Keratinocyte (primary cell): ENCODE results near the gene SH3GLB2. TPM values are rescaled to one million over a fixed set of nuclear protein-coding genes. Genes with fewer than 3 reads are reported as not detected.

Experiments
- DNase-seq: peaks from one replicate; pipeline ENCODE4 v3.0.0-alpha.2; 2011; ENCODE audit warnings: low read depth, missing footprints, low spot score
- FAIRE-seq: peaks from 2 replicates; lab custom pipeline; 2011; peaks lifted over from hg19 to GRCh38; lab: Jason Lieb, UNC
- H2AFZ ChIP-seq: 2 replicates; pipeline ENCODE4 v1.6.0; 2012; ENCODE audit warnings: low read length, control low read depth, inconsistent platforms; ENCODE audit not compliant: control insufficient read depth
- H3K27ac ChIP-seq: 2 replicates; pipeline ENCODE4 v1.5.1; 2011; ENCODE audit warnings: low read length; ENCODE audit not compliant: control insufficient read depth, insufficient read depth
- H3K27me3 ChIP-seq: 3 replicates; pipeline ENCODE4 v1.6.0; 2011; ENCODE audit warnings: low read length; ENCODE audit not compliant: control insufficient read depth, insufficient read depth; ENCODE audit errors: extremely low read depth
- H3K36me3 ChIP-seq, 2 experiments: 2 replicates in 1 of 2; 3 replicates in 1 of 2; pipeline ENCODE4 v1.5.1; 2011; ENCODE audit warnings: low read length in 2 of 2, mild to moderate bottlenecking in 1 of 2; ENCODE audit not compliant: control insufficient read depth in 2 of 2, insufficient read depth in 2 of 2; ENCODE audit errors: extremely low read depth in 1 of 2
- H3K4me1 ChIP-seq: 3 replicates; pipeline ENCODE4 v1.5.1; 2011; ENCODE audit warnings: low read length; ENCODE audit not compliant: control insufficient read depth, insufficient read depth; ENCODE audit errors: extremely low read depth
- H3K4me2 ChIP-seq: 3 replicates; pipeline ENCODE4 v1.6.0; 2011; ENCODE audit warnings: low read depth, low read length; ENCODE audit not compliant: control insufficient read depth, insufficient read depth; ENCODE audit errors: extremely low read depth
- H3K4me3 ChIP-seq, 3 experiments: fragments of 200-600 bp in 1 of 3; sonication (generic) in 1 of 3; 2 replicates in 2 of 3; 3 replicates in 1 of 3; pipeline ENCODE4 v1.5.1; 2011 to 2016; ENCODE audit warnings: low read length in 3 of 3, mild to moderate bottlenecking in 3 of 3, control low read depth in 2 of 3, inconsistent platforms in 1 of 3, low read depth in 1 of 3, mixed read lengths in 1 of 3, mixed run types in 1 of 3, moderate library complexity in 1 of 3; ENCODE audit not compliant: control insufficient read depth in 2 of 3, insufficient read depth in 2 of 3; ENCODE audit errors: extremely low read depth in 1 of 3
- H3K79me2 ChIP-seq: 2 replicates; pipeline ENCODE4 v1.6.0; 2012; ENCODE audit warnings: low read length; ENCODE audit not compliant: control insufficient read depth, insufficient read depth
- H3K9ac ChIP-seq: 3 replicates; pipeline ENCODE4 v1.6.0; 2011; ENCODE audit warnings: low read length; ENCODE audit not compliant: control insufficient read depth, insufficient read depth; ENCODE audit errors: extremely low read depth
- H3K9me1 ChIP-seq: 3 replicates; pipeline ENCODE4 v1.6.0; 2011; ENCODE audit warnings: low read length; ENCODE audit not compliant: control insufficient read depth, insufficient read depth; ENCODE audit errors: extremely low read depth
- H3K9me3 ChIP-seq: 2 replicates; pipeline ENCODE4 v1.5.1; 2012; ENCODE audit warnings: low read depth, low read length; ENCODE audit not compliant: control insufficient read depth
- H4K20me1 ChIP-seq: 3 replicates; pipeline ENCODE4 v1.6.0; 2011; ENCODE audit warnings: low read length; ENCODE audit not compliant: control insufficient read depth, insufficient read depth; ENCODE audit errors: extremely low read depth
- CTCF ChIP-seq, 3 experiments: IDR thresholded peaks in 1 of 3; conservative IDR thresholded peaks in 1 of 3; optimal IDR thresholded peaks in 1 of 3; 2 replicates in 2 of 3; 3 replicates in 1 of 3; pipeline versions ENCODE3 to v1.5.1; 2011; ENCODE audit warnings: low read length in 3 of 3, mild to moderate bottlenecking in 3 of 3, moderate library complexity in 2 of 3, control low read depth in 1 of 3, inconsistent platforms in 1 of 3; ENCODE audit not compliant: insufficient read depth in 2 of 3; ENCODE audit errors: extremely low read depth in 1 of 3
- EZH2 ChIP-seq: IDR thresholded peaks from one replicate; pipeline ENCODE4 v1.6.1; 2012; ENCODE audit warnings: inconsistent platforms, mild to moderate bottlenecking, low read length, moderate library complexity
- dilution Hi-C: fragments of 300-500 bp; cut with MboI; formaldehyde crosslinking; loops from one replicate; pipeline ENCODE4 v1.7.0; 2020; ENCODE audit warnings: low sequenced_read_pairs; ENCODE audit not compliant: extremely low pct_ligation_motif_present
- polyA plus RNA-seq, 5 experiments: library from polyadenylated mRNA; depleted of rRNA in 3 of 5; stranded (reverse) in 3 of 5; stranded (forward) in 1 of 5; unstranded in 1 of 5; fragments of >200 nt; gene quantifications; 1 replicate in 1 of 5; 2 replicates in 3 of 5; 3 replicates in 1 of 5; pipeline versions ENCODE4 v1.2.1 to v1.2.3, GENCODE V29; 2011 to 2012; ENCODE audit warnings: missing spikeins in 2 of 5, low read depth in 1 of 5, low replicate concordance in 1 of 5

The SH3GLB2 gene
- polyA plus RNA-seq, 1 donor (not counting 4 experiments of a cell fraction or from before 2014, with no cell fraction given): 37.1 TPM

- peaks cover 24% of the 10 kb centered on the region for H3K79me2 ChIP-seq
- H3K9me3 ChIP-seq: no peaks in the 10 kb centered on the region
- H4K20me1 ChIP-seq: no peaks in the 10 kb centered on the region
- peaks cover 18% of the 10 kb centered on the region for H3K4me1 ChIP-seq
- H2AFZ ChIP-seq: no peak overlapping the region
- H3K4me3 ChIP-seq: no peak overlapping the region
- TF ChIP-seq EZH2 (no peak), CTCF (optimal IDR thresholded peaks at IDR 0.05 in 1 of 3, IDR thresholded peaks at IDR 0.05 in 1 of 3, conservative IDR thresholded peaks at IDR 0.05 in 1 of 3; ENCODE audit: extremely low read depth in 1 of 3, insufficient read depth in 2 of 3, low read length in 3 of 3) (no peak)
- H3K9me1 ChIP-seq: peaks cover 2% of the 10 kb centered on the region
- DNase-seq (no peak), FAIRE-seq (no peak)
- H3K9ac ChIP-seq: no peak overlapping the region
- H3K27ac ChIP-seq: no peak overlapping the region
- no peaks in the 10 kb centered on the region for H3K27me3 ChIP-seq
- H3K4me2 ChIP-seq: no peak overlapping the region
- dilution Hi-C loops: no loop called here
- peaks cover 0 to 4% of the 10 kb centered on the region in 2 experiments for H3K36me3 ChIP-seq
Observed at GRCh38 chr9:129023036-129023907, 4.9 kb downstream of the SH3GLB2 start.

- FAIRE-seq: no peak
- no peak overlapping the region for H3K9ac ChIP-seq
- dilution Hi-C loops: no loop called here
- no peak for TF ChIP-seq CTCF (optimal IDR thresholded peaks at IDR 0.05 in 1 of 3, IDR thresholded peaks at IDR 0.05 in 1 of 3, conservative IDR thresholded peaks at IDR 0.05 in 1 of 3; ENCODE audit: extremely low read depth in 1 of 3, insufficient read depth in 2 of 3, low read length in 3 of 3)
- no peak for TF ChIP-seq EZH2
- no peaks in the 10 kb centered on the region for H4K20me1 ChIP-seq
- no peaks in the 10 kb centered on the region for H3K27me3 ChIP-seq
- DNase-seq: no peak
- peaks cover 0 to 4% of the 10 kb centered on the region in 2 experiments for H3K36me3 ChIP-seq
- H3K9me1 ChIP-seq: peaks cover 2% of the 10 kb centered on the region
- H3K4me2 ChIP-seq: no peak overlapping the region
- peaks cover 17% of the 10 kb centered on the region for H3K79me2 ChIP-seq
- no peak overlapping the region for H3K27ac ChIP-seq
- H3K4me1 ChIP-seq: peaks cover 13% of the 10 kb centered on the region
- H3K4me3 ChIP-seq: no peak overlapping the region
- no peak overlapping the region for H2AFZ ChIP-seq
- H3K9me3 ChIP-seq: no peaks in the 10 kb centered on the region
Observed at GRCh38 chr9:129022037-129022436, 6.1 kb downstream of the SH3GLB2 start.
